Prostate gland (tissue), 2 donors: ENCODE results near the gene TPRX2.

Source experiments
- POLR2A ChIP-seq: fragments of 450-650 bp; IDR thresholded peaks from one replicate; pipeline ENCODE4 v1.6.1; 2016; ENCODE audit warnings: antibody characterized with exemption, mild to moderate bottlenecking
- POLR2AphosphoS5 ChIP-seq: sonication (generic); formaldehyde crosslinking; IDR thresholded peaks from one replicate; pipeline ENCODE4 v1.6.1; 2017; ENCODE audit warnings: antibody characterized with exemption
- TF ChIP-seq, protein P1 (sequence below), 4 experiments: fragments of 200-600 bp in 2 of 4; fragments of 450-650 bp in 2 of 4; sonication (generic) in 2 of 4; IDR thresholded peaks; 1 replicate in 3 of 4; 2 replicates in 1 of 4; pipeline ENCODE4 v1.5.1; 2016 to 2019; ENCODE audit warnings: antibody characterized with exemption in 4 of 4, mild to moderate bottlenecking in 2 of 4, moderate library complexity in 2 of 4

DNA sequence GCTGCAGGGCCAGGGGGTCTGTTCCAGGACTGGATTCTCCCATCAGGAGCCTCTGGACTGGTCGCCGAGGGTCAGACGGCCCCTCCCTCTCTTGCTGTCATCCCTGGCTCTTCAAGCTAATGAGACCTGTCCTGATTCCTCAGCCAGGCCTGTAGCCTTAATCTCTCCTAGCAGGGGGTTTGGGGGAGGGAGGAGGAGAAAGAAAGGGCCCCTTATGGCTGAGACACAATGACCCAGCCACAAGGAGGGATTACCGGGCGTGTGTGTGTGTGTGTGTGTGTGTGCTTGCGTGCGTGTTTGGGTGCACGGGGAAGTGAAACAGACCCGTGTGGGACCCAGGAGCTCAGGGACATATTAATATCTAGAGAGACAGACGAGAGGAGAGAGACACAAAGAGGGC is 39.2 kb upstream of the TPRX2 start:
- TF ChIP-seq, protein P1, sequence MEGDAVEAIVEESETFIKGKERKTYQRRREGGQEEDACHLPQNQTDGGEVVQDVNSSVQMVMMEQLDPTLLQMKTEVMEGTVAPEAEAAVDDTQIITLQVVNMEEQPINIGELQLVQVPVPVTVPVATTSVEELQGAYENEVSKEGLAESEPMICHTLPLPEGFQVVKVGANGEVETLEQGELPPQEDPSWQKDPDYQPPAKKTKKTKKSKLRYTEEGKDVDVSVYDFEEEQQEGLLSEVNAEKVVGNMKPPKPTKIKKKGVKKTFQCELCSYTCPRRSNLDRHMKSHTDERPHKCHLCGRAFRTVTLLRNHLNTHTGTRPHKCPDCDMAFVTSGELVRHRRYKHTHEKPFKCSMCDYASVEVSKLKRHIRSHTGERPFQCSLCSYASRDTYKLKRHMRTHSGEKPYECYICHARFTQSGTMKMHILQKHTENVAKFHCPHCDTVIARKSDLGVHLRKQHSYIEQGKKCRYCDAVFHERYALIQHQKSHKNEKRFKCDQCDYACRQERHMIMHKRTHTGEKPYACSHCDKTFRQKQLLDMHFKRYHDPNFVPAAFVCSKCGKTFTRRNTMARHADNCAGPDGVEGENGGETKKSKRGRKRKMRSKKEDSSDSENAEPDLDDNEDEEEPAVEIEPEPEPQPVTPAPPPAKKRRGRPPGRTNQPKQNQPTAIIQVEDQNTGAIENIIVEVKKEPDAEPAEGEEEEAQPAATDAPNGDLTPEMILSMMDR (IDR thresholded peaks at IDR 0.05): no peak
- TF ChIP-seq POLR2AphosphoS5 (no peak), POLR2A (no peak)
